NCI-H2081 (cell line): ENCODE measurements around the gene HLA-E.

Experiments used
- DNase-seq, 2 experiments: peaks; one replicate each; lab custom pipeline; 2025; lab: John Stamatoyannopoulos, UW

The HLA-E gene

DNA sequence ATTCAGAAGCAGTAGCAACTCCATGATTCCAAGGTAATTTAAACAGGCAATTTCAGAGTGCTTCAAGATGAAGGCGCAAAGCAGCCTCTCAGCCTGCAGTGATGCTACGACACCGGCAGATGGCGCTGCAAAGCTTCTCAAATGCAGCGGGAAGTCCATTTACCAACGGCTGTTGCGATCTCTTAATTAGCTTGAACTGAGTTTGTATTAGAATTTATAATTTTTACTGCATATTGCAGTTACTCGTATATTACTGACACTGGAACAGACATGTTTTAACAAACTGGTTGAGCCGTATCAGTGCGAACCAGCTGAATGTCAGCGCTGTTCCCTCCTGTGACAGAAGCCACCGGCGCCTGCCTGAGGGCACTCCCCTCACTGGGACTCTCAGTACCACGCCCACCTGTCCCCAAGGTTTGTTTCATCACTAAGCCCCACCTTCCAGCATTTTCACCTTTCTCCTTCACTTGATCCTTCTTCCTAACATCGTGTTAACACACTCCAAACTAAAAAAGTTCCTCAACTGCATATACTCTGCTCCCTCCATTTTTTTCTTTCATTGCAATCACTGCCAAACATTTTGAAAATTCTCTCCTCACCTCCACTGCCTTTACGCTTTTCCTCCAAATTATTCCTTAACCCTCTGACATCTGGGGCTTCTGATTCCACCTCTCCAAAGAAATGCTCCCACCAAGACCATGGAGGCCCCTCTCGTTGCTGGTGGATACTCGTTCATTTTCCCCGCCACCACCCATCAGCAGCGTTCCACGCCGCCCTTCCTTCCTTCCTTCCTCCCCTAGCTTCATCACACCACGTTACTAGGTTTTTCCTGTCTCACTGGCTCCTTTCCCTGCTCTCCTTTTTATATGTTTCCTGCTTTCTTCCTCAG lies 52.5 kb downstream of the HLA-E start:
- DNase-seq = peak; percentile 66 to 75

DNA sequence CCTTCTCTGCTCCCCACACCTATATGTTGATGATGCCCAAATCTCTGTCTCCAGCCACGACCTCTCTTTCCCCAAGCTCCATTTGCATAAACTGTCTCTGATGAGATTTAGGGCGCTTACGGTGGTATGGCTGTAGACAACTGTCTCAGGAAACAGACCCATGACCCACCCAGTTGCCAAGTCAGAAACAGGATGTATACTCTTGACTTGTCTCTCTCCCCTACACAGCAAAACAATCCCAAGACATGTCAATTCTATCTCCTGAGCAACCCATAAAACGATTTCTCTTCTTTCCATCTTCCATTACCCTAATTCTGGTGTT lies 53.1 kb downstream of the HLA-E start:
- DNase-seq = no peak

DNA sequence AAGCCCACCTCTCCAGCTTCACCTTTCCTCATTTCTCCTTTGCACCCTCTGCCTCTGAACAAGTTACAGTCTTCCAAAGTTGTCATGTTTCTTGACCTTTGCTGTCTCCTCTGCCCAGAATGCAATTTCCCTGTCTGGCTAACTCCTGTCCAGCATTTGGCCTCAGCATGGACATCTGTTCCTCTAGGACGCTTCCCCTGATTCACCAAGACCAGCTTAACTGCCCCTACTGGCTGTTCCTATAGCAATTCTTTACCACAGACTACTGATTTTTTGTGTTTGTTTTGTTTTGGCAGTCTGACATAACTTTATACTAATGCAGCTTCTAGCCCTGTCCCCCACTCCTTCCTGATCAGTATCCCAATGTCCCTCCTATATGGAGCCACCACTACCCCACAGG lies 53.6 kb downstream of the HLA-E start:
- no peak for DNase-seq
